Prostate gland (tissue), 2 donors: ENCODE data around the gene SUMF2.
"Not testable (repeated sequence)": the region's sequence is repeated elsewhere in the genome, so short reads cannot be mapped to it uniquely, and the experiment has no call there.

Experiments
- CTCF ChIP-seq, 4 experiments: fragments of 200-600 bp in 2 of 4; fragments of 450-650 bp in 2 of 4; sonication (generic) in 2 of 4; IDR thresholded peaks; 1 replicate in 3 of 4; 2 replicates in 1 of 4; pipeline ENCODE4 v1.5.1; 2016 to 2019; ENCODE audit warnings: antibody characterized with exemption in 4 of 4, mild to moderate bottlenecking in 2 of 4, moderate library complexity in 2 of 4
- POLR2A ChIP-seq: fragments of 450-650 bp; IDR thresholded peaks from one replicate; pipeline ENCODE4 v1.6.1; 2016; ENCODE audit warnings: antibody characterized with exemption, mild to moderate bottlenecking
- POLR2AphosphoS5 ChIP-seq: sonication (generic); formaldehyde crosslinking; IDR thresholded peaks from one replicate; pipeline ENCODE4 v1.6.1; 2017; ENCODE audit warnings: antibody characterized with exemption

GRCh38 chr7:56047446-56048116 is 16.5 kb upstream of the SUMF2 start:
- not testable (repeated sequence) for TF ChIP-seq CTCF (IDR thresholded peaks at IDR 0.05); POLR2AphosphoS5; POLR2A
